B cell (primary cell): ENCODE results near the gene COL2A1. TPM values are rescaled to one million over a fixed set of nuclear protein-coding genes. Genes with fewer than 3 reads are reported as not detected.

Experiments used
- ATAC-seq: fragments of 200-7000 bp; cut with Tn5 transposase; one replicate; pipeline ENCODE4 v1.10.0; 2021; ENCODE audit warnings: low read depth, mild to moderate bottlenecking, moderate number of reproducible peaks, moderate library complexity
- CTCF ChIA-PET: fragments of 350-600 bp; sonication (Branson Sonifier 250); formaldehyde crosslinking; loops from one replicate; lab custom pipeline; 2021; ENCODE audit warnings: antibody characterized with exemption, inconsistent platforms; lab: Charles Lee
- POLR2A ChIA-PET: fragments of 350-600 bp; sonication (Branson Sonifier 250); formaldehyde crosslinking; loops from one replicate; lab custom pipeline; 2021; ENCODE audit warnings: antibody characterized with exemption; lab: Charles Lee
- DNase-seq: peaks from one replicate; pipeline ENCODE4 v3.0.0; 2013
- H2AFZ ChIP-seq: 2 replicates; pipeline ENCODE4 v1.6.1; 2012; ENCODE audit warnings: mild to moderate bottlenecking, low read depth, low read length; ENCODE audit not compliant: insufficient read depth, poor library complexity, severe bottlenecking
- H3K27ac ChIP-seq, 2 donors: 1 replicate in 1 of 2; 2 replicates in 1 of 2; pipeline ENCODE4 v1.5.1; 2012 to 2013; ENCODE audit warnings: low read length in 2 of 2, mild to moderate bottlenecking in 2 of 2, moderate library complexity in 1 of 2
- H3K27me3 ChIP-seq, 4 experiments: fragments of 200-600 bp in 1 of 4; sonication (generic) in 1 of 4; replicated peaks in 1 of 4; 1 replicate in 2 of 4; 2 replicates in 2 of 4; pipeline versions ENCODE4 v1.6.1 to v1.7.0; 2013 to 2016; ENCODE audit warnings: low read length in 3 of 4, mild to moderate bottlenecking in 2 of 4, mixed read lengths in 1 of 4, moderate library complexity in 1 of 4; ENCODE audit not compliant: insufficient read depth in 4 of 4, control insufficient read depth in 3 of 4; ENCODE audit errors: control extremely low read depth in 1 of 4
- H3K36me3 ChIP-seq, 2 experiments: replicated peaks in 1 of 2; 1 replicate in 1 of 2; 2 replicates in 1 of 2; pipeline versions ENCODE4 v1.6.1 to v1.7.1; 2013; ENCODE audit warnings: low read length in 1 of 2; ENCODE audit not compliant: insufficient read depth in 2 of 2, control insufficient read depth in 1 of 2; ENCODE audit errors: control extremely low read depth in 1 of 2, extremely low read depth in 1 of 2
- H3K4me1 ChIP-seq, 2 donors: fragments of 200-600 bp in 1 of 2; sonication (generic) in 1 of 2; 1 replicate in 1 of 2; 2 replicates in 1 of 2; pipeline versions ENCODE4 v1.5.1 to v1.6.1; 2013 to 2017; ENCODE audit warnings: low read length in 2 of 2; ENCODE audit not compliant: control insufficient read depth in 2 of 2, insufficient read depth in 2 of 2
- H3K4me2 ChIP-seq: replicated peaks from 2 replicates; pipeline ENCODE3; 2012; ENCODE audit warnings: mild to moderate bottlenecking, low read depth, low read length; ENCODE audit not compliant: poor library complexity, severe bottlenecking
- H3K4me3 ChIP-seq, 5 experiments: fragments of 200-600 bp in 1 of 5; sonication (generic) in 1 of 5; 1 replicate in 3 of 5; 2 replicates in 2 of 5; pipeline versions ENCODE4 v1.5.1 to v1.7.0; 2011 to 2016; ENCODE audit warnings: low read length in 4 of 5, mild to moderate bottlenecking in 4 of 5, low read depth in 2 of 5, control low read depth in 1 of 5, moderate library complexity in 1 of 5; ENCODE audit not compliant: insufficient read depth in 1 of 5; ENCODE audit errors: control extremely low read depth in 1 of 5, extremely low read depth in 1 of 5
- H3K79me2 ChIP-seq: fragments of 200-600 bp; sonication (generic); one replicate; pipeline ENCODE4 v1.6.0; 2016; ENCODE audit warnings: low read length; ENCODE audit not compliant: control insufficient read depth, insufficient read depth
- H3K9ac ChIP-seq: fragments of 200-600 bp; sonication (generic); 2 replicates; pipeline ENCODE4 v1.6.1; 2017; ENCODE audit warnings: mild to moderate bottlenecking, low read length, moderate library complexity
- H3K9me3 ChIP-seq, 3 donors: one replicate each; pipeline versions ENCODE4 v1.6.1 to v1.7.1; 2013; ENCODE audit warnings: low read length in 2 of 3; ENCODE audit not compliant: control insufficient read depth in 2 of 3, insufficient read depth in 1 of 3; ENCODE audit errors: control extremely low read depth in 1 of 3
- H4K20me1 ChIP-seq: 2 replicates; pipeline ENCODE4 v1.6.0; 2012; ENCODE audit warnings: mild to moderate bottlenecking, low read length; ENCODE audit not compliant: insufficient read depth, control insufficient read depth, poor library complexity, severe bottlenecking
- H3K27ac Mint-ChIP-seq: one replicate; pipeline ENCODE4 v1.8.0; 2021; ENCODE audit warnings: mixed read lengths
- H3K27me3 Mint-ChIP-seq: one replicate; pipeline ENCODE4 v1.8.0; 2021; ENCODE audit warnings: mixed read lengths
- H3K4me1 Mint-ChIP-seq: one replicate; pipeline ENCODE4 v1.8.0; 2021; ENCODE audit warnings: mixed read lengths
- H3K4me3 Mint-ChIP-seq: one replicate; pipeline ENCODE4 v1.8.0; 2021; ENCODE audit warnings: mixed read lengths
- H3K9me3 Mint-ChIP-seq: one replicate; pipeline ENCODE4 v1.8.0; 2022; ENCODE audit warnings: mixed read lengths; ENCODE audit not compliant: insufficient read depth
- EZH2 ChIP-seq: IDR thresholded peaks from 2 replicates; pipeline ENCODE4 v1.6.1; 2012; ENCODE audit warnings: borderline replicate concordance, low read depth, mild to moderate bottlenecking, moderate library complexity, low read length; ENCODE audit not compliant: insufficient read depth, poor library complexity, severe bottlenecking
- WGBS: methylation state at CpG from one replicate; pipeline ENCODE4 v1.1.5; 2013; ENCODE audit warnings: missing lambda C conversion rate; ENCODE audit not compliant: insufficient coverage; 5-methylcytosine and 5-hydroxymethylcytosine counted together
- intact Hi-C: fragments of 100-400 bp; cut with micrococcal nuclease; formaldehyde crosslinking; loops from one replicate; pipeline ENCODE4 v1.10.0; 2022
- polyA plus RNA-seq: library from polyadenylated mRNA; depleted of rRNA; stranded (reverse); fragments of >200 nt; gene quantifications from 2 replicates; pipeline ENCODE4 v1.2.3, GENCODE V29; 2012
- total RNA-seq, 2 donors: library from RNA; stranded (reverse); fragments of 120-200 nt in 1 of 2; gene quantifications; 1 replicate in 1 of 2; 2 replicates in 1 of 2; pipeline versions ENCODE4 v1.2.3 to v1.2.4, GENCODE V29; 2013 to 2022
- TF ChIP-seq, protein P1 (sequence below): fragments of 200-600 bp; IDR thresholded peaks from one replicate; pipeline ENCODE4 v1.8.0; 2022; ENCODE audit warnings: antibody characterized with exemption, mild to moderate bottlenecking

COL2A1 gene
- total and polyA plus RNA-seq, 2 donors (not counting 1 experiment from before 2014, with no cell fraction given), result not detected

DNA sequence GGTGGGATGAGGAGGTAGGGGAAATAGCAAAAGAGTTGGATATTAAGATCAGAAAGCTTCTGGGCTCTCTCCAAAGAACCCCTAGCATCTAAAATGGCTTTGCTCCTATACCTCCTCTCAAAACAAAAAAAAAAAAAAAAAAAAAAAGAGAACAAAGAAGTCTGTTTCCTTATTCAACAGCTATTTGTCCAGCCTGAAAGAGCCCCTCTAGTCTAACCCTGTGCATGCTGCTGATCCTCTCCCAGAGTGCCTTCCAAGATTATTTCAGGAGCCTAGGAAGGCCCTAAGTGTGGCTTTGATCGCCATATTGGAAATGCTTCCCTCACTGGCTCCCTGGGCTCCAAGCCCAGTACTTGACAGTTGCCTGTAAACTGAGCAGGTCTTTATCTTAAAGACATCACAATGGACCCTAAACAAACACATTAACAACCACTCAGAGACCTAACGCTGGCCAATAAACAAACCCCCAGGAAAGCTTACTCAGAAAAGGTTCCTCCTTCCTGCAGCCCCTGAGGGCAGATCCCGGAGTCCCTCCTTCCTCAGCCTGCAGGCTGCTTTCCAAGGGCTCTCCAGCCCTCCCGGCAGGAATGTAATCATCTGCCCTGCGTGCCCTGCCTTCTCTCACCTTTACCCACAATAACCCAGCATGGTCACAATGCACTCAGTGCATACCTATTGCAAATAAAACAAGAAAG is 17.4 kb upstream of the COL2A1 start:
- H2AFZ ChIP-seq, result no peak overlapping the region
- no peak overlapping the region for H3K9ac ChIP-seq
- Mint-ChIP-seq H3K27ac (no peak overlapping the region), H3K4me3 (no peak overlapping the region), H3K27me3 (peaks cover 30% of the 10 kb centered on the region), H3K4me1 (no peaks in the 10 kb centered on the region), H3K9me3 (no peaks in the 10 kb centered on the region)
- no peak overlapping the region for H3K4me3 ChIP-seq
- peaks cover 0 to 12% (median under 1%) of the 10 kb centered on the region in 4 experiments for H3K27me3 ChIP-seq
- 92% methylated on average over 4 of the region's 5 CpGs for WGBS
- H3K9me3 ChIP-seq, result no peaks in the 10 kb centered on the region
- ChIA-PET POLR2A (no interaction called here), CTCF (interaction anchor here (1.5 kb wide), 1 partner anchor 14 kb away, joined by 3 read pairs; no protein-coding TSS in a partner anchor)
- H3K4me1 ChIP-seq, result no peaks in the 10 kb centered on the region
- DNase-seq, result no peak
- no peaks in the 10 kb centered on the region for H4K20me1 ChIP-seq
- H3K79me2 ChIP-seq, result no peaks in the 10 kb centered on the region
- no peak overlapping the region for H3K27ac ChIP-seq
- TF ChIP-seq EZH2, result no peak
- TF ChIP-seq, protein P1, sequence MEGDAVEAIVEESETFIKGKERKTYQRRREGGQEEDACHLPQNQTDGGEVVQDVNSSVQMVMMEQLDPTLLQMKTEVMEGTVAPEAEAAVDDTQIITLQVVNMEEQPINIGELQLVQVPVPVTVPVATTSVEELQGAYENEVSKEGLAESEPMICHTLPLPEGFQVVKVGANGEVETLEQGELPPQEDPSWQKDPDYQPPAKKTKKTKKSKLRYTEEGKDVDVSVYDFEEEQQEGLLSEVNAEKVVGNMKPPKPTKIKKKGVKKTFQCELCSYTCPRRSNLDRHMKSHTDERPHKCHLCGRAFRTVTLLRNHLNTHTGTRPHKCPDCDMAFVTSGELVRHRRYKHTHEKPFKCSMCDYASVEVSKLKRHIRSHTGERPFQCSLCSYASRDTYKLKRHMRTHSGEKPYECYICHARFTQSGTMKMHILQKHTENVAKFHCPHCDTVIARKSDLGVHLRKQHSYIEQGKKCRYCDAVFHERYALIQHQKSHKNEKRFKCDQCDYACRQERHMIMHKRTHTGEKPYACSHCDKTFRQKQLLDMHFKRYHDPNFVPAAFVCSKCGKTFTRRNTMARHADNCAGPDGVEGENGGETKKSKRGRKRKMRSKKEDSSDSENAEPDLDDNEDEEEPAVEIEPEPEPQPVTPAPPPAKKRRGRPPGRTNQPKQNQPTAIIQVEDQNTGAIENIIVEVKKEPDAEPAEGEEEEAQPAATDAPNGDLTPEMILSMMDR, result no peak
- intact Hi-C loops, result no loop called here
- no peak overlapping the region for H3K4me2 ChIP-seq
- H3K36me3 ChIP-seq, result no peaks in the 10 kb centered on the region
- ATAC-seq, result no peak

DNA sequence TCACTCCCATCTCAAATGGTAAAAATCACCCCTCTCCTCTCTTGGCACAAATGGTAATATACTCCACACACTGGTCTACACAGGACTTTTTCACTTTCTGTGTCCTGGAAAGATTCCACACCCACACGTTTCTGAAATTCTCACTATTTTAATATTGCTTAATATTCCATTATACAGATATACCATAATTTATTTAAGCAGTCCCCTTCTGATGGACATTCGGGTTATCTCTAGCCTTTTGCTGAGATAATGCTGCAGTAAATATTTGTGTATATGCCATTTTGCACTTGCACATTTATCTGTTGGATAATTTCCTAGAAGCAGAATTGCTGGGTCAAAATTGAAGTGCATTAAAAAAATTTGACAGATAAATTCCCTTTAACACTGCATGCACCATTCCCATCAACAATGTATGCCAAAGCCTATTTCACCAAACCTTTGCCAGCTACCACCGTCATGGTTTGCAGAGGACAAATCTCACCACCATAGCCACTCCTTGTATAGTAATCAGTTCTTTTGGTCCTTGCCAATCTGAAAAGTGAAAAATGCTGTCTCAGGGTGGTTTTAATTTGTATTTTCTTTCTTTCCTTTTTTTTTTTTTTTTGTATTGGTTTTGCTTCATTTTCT is 15.5 kb upstream of the COL2A1 start:
- Histone ChIP-seq H4K20me1 (no peaks in the 10 kb centered on the region), H3K4me1 (no peaks in the 10 kb centered on the region), H3K4me2 (no peak overlapping the region), H3K9me3 (no peaks in the 10 kb centered on the region), H3K9ac (no peak overlapping the region), H3K36me3 (no peaks in the 10 kb centered on the region), H2AFZ (no peak overlapping the region), H3K4me3 (no peak overlapping the region), H3K79me2 (no peaks in the 10 kb centered on the region), H3K27me3 (peaks cover 0 to 12% (median 3%) of the 10 kb centered on the region in 4 experiments), H3K27ac (no peak overlapping the region)
- Mint-ChIP-seq H3K9me3 (no peaks in the 10 kb centered on the region), H3K4me3 (no peak overlapping the region), H3K4me1 (no peaks in the 10 kb centered on the region), H3K27me3 (peaks cover 41% of the 10 kb centered on the region), H3K27ac (no peak overlapping the region)
- TF ChIP-seq, protein P1, result no peak
- TF ChIP-seq EZH2, result no peak
- no CpG with 5 or more reads among the region's 3 CpGs for WGBS
- ATAC-seq, result no peak
- ChIA-PET CTCF (no interaction called here), POLR2A (interaction anchor here (0.6 kb wide), 1 partner anchor 27 kb away, joined by 6 read pairs; no protein-coding TSS in a partner anchor)
- intact Hi-C loops, result no loop called here
- DNase-seq, result no peak
